ENCODE measurements around the gene GRHL1.

DNA sequence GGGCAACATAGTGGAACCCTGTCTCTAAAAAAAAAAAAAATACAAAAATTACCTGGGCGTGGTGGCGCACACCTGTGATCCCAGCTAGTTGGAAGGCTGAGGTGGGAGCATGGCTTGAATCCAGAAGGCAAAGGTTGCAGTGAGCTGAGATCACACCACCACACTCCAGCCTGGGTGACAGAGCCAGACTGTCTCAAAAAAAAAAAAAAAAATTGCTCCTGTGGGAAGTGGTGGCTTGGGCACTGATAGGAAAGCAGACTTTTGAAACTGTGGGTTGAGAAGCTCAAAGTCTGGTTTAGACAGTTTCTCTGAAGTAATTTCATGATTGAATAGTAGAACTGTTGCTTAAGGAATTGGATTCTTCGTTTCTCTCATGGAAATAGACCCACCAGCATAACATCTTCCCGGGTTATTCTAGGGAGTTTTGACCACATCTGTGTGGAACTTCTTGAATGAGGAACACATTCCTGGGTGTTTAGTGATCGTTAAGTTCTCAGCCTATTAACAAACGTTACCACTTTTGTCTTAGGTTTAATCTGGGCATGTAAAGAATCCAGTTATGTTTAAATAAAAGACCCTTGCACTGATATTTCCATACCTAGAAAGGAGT is 33.5 kb downstream of the GRHL1 start:
- TF ChIP-seq CTCF (conservative IDR thresholded peaks at IDR 0.05; ENCODE audit: low read depth in 2 of 2): no peak
- TF ChIP-seq, protein P1, sequence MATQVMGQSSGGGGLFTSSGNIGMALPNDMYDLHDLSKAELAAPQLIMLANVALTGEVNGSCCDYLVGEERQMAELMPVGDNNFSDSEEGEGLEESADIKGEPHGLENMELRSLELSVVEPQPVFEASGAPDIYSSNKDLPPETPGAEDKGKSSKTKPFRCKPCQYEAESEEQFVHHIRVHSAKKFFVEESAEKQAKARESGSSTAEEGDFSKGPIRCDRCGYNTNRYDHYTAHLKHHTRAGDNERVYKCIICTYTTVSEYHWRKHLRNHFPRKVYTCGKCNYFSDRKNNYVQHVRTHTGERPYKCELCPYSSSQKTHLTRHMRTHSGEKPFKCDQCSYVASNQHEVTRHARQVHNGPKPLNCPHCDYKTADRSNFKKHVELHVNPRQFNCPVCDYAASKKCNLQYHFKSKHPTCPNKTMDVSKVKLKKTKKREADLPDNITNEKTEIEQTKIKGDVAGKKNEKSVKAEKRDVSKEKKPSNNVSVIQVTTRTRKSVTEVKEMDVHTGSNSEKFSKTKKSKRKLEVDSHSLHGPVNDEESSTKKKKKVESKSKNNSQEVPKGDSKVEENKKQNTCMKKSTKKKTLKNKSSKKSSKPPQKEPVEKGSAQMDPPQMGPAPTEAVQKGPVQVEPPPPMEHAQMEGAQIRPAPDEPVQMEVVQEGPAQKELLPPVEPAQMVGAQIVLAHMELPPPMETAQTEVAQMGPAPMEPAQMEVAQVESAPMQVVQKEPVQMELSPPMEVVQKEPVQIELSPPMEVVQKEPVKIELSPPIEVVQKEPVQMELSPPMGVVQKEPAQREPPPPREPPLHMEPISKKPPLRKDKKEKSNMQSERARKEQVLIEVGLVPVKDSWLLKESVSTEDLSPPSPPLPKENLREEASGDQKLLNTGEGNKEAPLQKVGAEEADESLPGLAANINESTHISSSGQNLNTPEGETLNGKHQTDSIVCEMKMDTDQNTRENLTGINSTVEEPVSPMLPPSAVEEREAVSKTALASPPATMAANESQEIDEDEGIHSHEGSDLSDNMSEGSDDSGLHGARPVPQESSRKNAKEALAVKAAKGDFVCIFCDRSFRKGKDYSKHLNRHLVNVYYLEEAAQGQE (IDR thresholded peaks at IDR 0.05; ENCODE audit: unreplicated experiment): no peak
- no peak for TF ChIP-seq CREB1 (CRISPR knock-in tag; IDR thresholded peaks at IDR 0.05; ENCODE audit: low read depth)
- TF ChIP-seq EZH2phosphoT487 (IDR thresholded peaks at IDR 0.05; ENCODE audit: unreplicated experiment): no peak
- TF ChIP-seq POLR2AphosphoS5 (IDR thresholded peaks at IDR 0.05; ENCODE audit: low read depth): no peak
- TF ChIP-seq, protein P2, sequence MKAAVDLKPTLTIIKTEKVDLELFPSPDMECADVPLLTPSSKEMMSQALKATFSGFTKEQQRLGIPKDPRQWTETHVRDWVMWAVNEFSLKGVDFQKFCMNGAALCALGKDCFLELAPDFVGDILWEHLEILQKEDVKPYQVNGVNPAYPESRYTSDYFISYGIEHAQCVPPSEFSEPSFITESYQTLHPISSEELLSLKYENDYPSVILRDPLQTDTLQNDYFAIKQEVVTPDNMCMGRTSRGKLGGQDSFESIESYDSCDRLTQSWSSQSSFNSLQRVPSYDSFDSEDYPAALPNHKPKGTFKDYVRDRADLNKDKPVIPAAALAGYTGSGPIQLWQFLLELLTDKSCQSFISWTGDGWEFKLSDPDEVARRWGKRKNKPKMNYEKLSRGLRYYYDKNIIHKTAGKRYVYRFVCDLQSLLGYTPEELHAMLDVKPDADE (IDR thresholded peaks at IDR 0.05): no peak
